ENCODE data around the gene SHROOM3. TPM values are rescaled to one million over a fixed set of nuclear protein-coding genes. Genes with fewer than 3 reads are reported as not detected.

Gene SHROOM3
- total RNA-seq, 2 experiments from 2014 or later, result not detected

DNA sequence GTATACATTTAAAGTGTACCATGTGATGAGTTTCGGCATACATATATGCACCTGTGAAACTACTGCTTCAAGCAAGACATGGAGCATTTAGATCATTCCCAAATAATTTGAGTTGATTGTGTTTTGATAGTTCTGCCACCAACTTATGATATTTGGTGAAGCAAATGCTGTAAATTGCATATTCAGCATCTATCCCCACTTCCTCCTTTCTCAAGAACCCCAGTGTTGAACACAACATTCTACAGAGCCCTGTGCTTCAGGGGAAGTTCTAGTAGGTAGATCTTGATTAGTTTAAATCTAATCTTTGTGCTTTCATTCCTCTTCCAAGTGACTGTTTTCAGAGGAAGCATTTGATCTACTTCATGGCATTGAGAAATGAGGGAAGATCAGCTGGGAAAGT is 5.4 kb upstream of the SHROOM3 start:
- POLR2A ChIA-PET, result no interaction called here
- Mint-ChIP-seq H3K4me1 (no peaks in the 10 kb centered on the region), H3K27me3 (peaks cover 23% of the 10 kb centered on the region), H3K27ac (no peak overlapping the region), H3K9me3 (no peaks in the 10 kb centered on the region), H3K36me3 (ENCODE audit: low read depth) (no peaks in the 10 kb centered on the region), H3K4me3 (no peak overlapping the region)
- CTCF ChIA-PET, result no interaction called here
- DNase-seq, result no peak

DNA sequence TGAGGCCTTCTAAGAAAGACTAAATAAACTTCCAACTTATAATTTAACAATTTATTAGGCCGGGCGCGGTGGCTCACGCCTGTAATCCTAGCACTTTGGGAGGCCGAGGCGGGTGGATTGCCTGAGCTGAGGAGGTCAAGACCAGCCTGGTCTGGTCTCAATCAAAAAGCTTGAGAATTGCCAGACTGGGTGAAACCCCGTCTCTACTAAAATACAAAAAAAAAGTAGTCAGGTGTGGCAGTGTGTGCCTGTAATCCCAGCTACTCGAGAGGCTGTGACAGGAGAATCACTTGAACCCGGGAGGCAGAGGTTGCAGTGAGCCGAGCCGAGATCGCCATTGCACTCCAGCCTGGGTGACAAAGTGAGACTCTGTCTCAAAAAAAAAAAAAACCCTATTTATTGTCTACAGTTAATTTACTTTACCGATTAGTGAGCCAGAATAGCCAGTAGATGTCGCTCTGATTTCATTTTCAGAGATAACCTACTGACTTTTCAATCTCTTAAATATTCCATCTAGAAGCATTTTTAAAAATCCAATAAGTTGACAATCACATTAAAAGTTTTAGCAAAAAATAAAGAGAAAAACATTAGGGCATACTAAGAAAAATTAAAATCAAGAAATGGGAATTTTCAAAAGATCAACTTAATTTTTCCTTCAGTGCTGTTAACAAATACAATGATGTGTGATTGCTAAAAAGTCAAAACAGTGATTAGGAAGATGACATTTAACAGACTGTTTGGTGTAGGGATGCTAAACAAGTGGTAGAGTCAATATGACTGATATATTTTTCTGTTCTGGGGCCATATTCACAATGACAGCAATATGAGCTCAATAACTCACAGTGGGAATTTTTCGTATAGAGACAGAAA is 4.3 kb upstream of the SHROOM3 start:
- peak; percentile 32 for DNase-seq
- ChIA-PET POLR2A (interaction anchor here (0.8 kb wide), 1 partner anchor 102 kb away, joined by 4 read pairs; no protein-coding TSS in a partner anchor), CTCF (interaction anchor here (0.6 to 1.4 kb wide), 3 partner anchors 13 to 152 kb away, joined by 3 to 5 read pairs (median 3); no protein-coding TSS in a partner anchor)
- Mint-ChIP-seq H3K27me3 (peaks cover 27% of the 10 kb centered on the region), H3K36me3 (ENCODE audit: low read depth) (no peaks in the 10 kb centered on the region), H3K4me3 (no peak overlapping the region), H3K9me3 (no peaks in the 10 kb centered on the region), H3K27ac (no peak overlapping the region), H3K4me1 (no peaks in the 10 kb centered on the region)

DNA sequence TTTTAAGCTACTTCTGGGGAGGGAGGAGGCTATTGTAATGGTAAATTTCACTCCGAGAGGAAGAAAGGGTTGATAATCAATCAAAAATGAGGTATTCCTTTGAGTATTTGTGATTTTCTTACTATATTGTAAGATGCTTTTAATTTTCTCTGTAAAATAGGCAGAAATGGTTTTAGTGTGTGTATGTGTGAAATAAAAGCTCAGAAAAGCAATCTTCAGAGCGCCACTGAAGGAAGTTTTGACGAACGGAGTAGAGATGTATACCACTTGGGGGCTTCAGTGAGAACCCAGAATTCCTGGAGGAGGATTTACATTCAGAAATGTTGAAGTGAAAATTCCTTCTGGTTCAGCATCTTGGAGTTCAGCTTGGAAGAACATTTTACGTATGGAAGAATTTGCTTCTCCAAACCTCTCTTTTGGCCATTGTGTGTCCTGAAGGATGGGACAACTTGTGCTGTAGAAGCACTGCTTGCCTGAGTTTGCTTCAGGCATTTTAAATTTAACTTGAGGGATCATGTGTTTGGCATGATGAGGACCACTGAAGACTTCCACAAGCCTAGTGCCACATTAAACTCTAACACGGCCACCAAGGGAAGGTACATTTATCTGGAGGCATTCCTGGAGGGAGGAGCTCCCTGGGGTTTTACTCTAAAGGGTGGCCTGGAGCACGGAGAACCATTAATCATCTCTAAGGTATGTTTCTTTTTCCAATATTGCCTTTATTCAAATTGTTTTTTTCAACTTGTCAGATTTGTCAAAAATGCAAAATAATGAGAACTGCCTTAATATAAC is 695 bp downstream of the SHROOM3 start:
- ChIA-PET CTCF (no interaction called here), POLR2A (interaction anchor here (0.9 kb wide), 1 partner anchor 68 kb away, joined by 4 read pairs; no protein-coding TSS in a partner anchor)
- Mint-ChIP-seq H3K36me3 (ENCODE audit: low read depth) (no peaks in the 10 kb centered on the region), H3K27ac (no peak overlapping the region), H3K27me3 (peaks cover 46% of the 10 kb centered on the region), H3K4me1 (no peaks in the 10 kb centered on the region), H3K9me3 (no peaks in the 10 kb centered on the region), H3K4me3 (no peak overlapping the region)
- no peak for DNase-seq

DNA sequence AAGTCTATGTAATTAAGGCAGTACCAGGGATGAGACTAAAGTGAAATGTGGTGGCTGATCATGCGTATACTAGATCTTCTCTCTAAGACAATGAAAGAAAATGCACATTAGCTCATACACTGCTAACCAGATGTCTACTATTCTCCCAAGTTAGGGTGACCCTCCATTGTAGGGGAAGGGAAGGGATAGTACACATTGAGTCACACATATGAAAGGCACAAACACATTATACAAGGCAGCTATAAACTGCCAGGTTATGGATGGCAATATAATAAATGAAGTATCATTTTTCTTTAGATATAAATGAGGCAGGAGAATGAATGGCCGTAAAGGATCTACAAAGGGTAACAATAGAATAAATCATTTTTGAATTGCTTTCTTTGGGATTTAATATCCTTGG is 4.5 kb downstream of the SHROOM3 start:
- peaks cover 35% of the 10 kb centered on the region for H3K27me3 Mint-ChIP-seq
- no peaks in the 10 kb centered on the region for H3K36me3 Mint-ChIP-seq (ENCODE audit: low read depth)
- no peak for DNase-seq
- no peak overlapping the region for H3K4me3 Mint-ChIP-seq
- no peaks in the 10 kb centered on the region for H3K9me3 Mint-ChIP-seq
- no peak overlapping the region for H3K27ac Mint-ChIP-seq
- ChIA-PET POLR2A (no interaction called here), CTCF (no interaction called here)
- no peaks in the 10 kb centered on the region for H3K4me1 Mint-ChIP-seq

DNA sequence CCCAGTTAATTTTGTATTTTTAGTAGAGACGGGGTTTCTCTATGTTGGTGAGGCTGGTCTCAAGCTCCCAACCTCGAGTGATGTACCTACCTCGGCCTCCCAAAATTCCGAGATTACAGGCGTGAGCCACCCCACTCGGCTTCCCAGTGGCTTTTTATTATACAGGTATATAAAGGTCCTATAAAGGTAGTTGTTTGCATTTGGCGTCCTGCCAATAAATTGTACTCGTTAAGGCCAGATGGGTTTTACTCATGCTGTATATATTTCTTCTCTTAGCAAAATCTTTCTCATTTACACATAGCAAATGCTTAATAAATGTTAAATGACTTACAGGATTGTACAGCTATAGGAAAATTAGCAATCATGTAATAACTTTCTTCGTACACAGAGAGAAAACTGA is 6.9 kb downstream of the SHROOM3 start:
- ChIA-PET CTCF (interaction anchor here (0.6 kb wide), 1 partner anchor 463 kb away, joined by 3 read pairs; no protein-coding TSS in a partner anchor), POLR2A (no interaction called here)
- peaks cover 16% of the 10 kb centered on the region for H3K27me3 Mint-ChIP-seq
- H3K36me3 Mint-ChIP-seq (ENCODE audit: low read depth), result no peaks in the 10 kb centered on the region
- no peak for DNase-seq
- H3K4me3 Mint-ChIP-seq, result no peak overlapping the region
- no peaks in the 10 kb centered on the region for H3K4me1 Mint-ChIP-seq
- H3K9me3 Mint-ChIP-seq, result no peaks in the 10 kb centered on the region
- no peak overlapping the region for H3K27ac Mint-ChIP-seq

DNA sequence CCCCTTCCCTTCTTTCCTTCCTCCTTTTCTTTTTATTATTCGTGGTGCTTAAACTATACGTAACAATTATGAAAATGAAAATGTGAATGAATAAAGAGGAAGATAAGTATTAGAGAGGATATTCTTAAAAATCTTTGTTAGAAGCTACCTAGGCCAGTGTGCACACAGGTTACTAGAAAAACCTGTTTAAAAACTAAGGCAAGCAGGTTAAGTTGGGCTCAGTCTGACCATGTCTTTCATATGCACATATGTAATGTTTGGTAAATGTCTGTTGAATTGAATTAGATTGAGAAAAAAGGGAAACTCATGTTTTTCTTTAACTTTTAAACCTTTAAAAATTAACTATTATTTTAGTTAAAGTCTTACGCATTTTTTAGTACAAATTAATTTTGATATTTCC is 7.8 kb downstream of the SHROOM3 start:
- ChIA-PET POLR2A (no interaction called here), CTCF (no interaction called here)
- no peak for DNase-seq
- H3K27ac Mint-ChIP-seq, result no peak overlapping the region
- no peaks in the 10 kb centered on the region for H3K4me1 Mint-ChIP-seq
- no peaks in the 10 kb centered on the region for H3K9me3 Mint-ChIP-seq
- H3K36me3 Mint-ChIP-seq (ENCODE audit: low read depth), result no peaks in the 10 kb centered on the region
- H3K27me3 Mint-ChIP-seq, result peaks cover 10% of the 10 kb centered on the region
- no peak overlapping the region for H3K4me3 Mint-ChIP-seq

DNA sequence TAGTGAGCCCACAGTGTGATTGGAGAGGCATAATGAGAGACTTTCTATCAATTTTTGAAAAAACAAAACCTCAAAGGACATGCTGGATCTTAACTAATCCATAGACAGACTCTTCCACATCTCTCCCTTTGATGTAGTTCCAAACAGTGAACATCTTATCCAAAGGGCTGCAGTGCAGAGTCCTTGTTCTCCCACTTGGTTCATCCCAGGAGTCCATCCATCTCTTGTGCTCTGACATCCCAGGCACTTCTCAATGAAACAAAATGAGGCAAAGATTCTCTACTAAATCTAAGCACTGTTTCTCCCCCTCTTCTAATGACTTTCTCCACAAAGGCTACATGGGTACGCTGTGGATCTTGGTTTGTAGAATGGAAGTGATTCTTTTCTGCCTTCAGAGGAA is 8.3 kb downstream of the SHROOM3 start:
- DNase-seq, result no peak
- Mint-ChIP-seq H3K4me3 (no peak overlapping the region), H3K9me3 (no peaks in the 10 kb centered on the region), H3K27me3 (peaks cover 9% of the 10 kb centered on the region), H3K4me1 (no peaks in the 10 kb centered on the region), H3K36me3 (ENCODE audit: low read depth) (no peaks in the 10 kb centered on the region), H3K27ac (no peak overlapping the region)
- POLR2A ChIA-PET, result no interaction called here
- CTCF ChIA-PET, result no interaction called here

DNA sequence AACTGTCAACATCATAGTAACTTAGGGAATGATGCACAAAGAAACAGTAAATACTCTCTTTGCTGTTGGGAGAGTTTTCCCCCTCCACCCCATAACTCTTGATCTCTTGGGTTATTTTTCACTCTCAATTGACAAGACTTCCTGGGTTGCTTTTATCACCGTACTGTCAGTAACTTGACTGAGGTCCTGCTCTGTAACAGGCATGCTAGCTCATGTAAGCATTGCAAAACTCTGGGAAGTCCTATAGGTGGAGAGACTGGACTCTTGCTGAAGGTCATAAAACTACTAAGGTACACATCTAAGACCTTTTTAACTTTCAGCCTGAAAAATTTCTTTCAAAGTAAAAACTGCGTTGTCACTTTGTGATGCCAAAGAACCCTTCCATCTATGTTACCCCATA is 10.9 kb downstream of the SHROOM3 start:
- POLR2A ChIA-PET, result no interaction called here
- CTCF ChIA-PET, result no interaction called here
- no peak for DNase-seq
- no peak overlapping the region for H3K27ac Mint-ChIP-seq
- H3K4me3 Mint-ChIP-seq, result no peak overlapping the region
- H3K36me3 Mint-ChIP-seq (ENCODE audit: low read depth), result no peaks in the 10 kb centered on the region
- peaks cover 8% of the 10 kb centered on the region for H3K27me3 Mint-ChIP-seq
- H3K4me1 Mint-ChIP-seq, result no peaks in the 10 kb centered on the region
- no peaks in the 10 kb centered on the region for H3K9me3 Mint-ChIP-seq

DNA sequence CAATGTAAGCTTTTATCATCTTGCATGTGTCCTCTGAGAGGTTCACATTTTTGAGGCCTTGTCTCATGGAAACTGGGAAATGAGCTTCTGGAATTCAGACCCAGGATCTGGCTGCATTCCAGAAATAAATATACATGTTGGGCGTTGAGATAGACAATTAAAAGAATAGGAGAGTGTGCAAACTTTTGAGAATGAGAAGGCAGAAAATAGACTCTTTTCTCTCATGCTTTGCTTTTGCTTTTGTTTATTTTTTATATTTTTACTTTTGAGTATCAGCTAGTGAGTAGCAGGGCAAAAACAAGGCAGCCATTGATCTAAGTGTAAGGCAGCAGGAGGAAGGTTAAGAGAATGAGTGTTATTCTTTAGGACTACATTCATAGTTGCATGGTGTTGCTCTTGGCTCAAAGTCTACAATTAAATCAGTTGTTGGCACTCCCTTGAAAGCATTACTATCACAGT is 12.4 kb downstream of the SHROOM3 start:
- peaks cover 11% of the 10 kb centered on the region for H3K27me3 Mint-ChIP-seq
- CTCF ChIA-PET, result no interaction called here
- POLR2A ChIA-PET, result no interaction called here
- no peaks in the 10 kb centered on the region for H3K9me3 Mint-ChIP-seq
- H3K36me3 Mint-ChIP-seq (ENCODE audit: low read depth), result no peaks in the 10 kb centered on the region
- no peak for DNase-seq
- no peak overlapping the region for H3K27ac Mint-ChIP-seq
- H3K4me3 Mint-ChIP-seq, result no peak overlapping the region
- H3K4me1 Mint-ChIP-seq, result no peaks in the 10 kb centered on the region

DNA sequence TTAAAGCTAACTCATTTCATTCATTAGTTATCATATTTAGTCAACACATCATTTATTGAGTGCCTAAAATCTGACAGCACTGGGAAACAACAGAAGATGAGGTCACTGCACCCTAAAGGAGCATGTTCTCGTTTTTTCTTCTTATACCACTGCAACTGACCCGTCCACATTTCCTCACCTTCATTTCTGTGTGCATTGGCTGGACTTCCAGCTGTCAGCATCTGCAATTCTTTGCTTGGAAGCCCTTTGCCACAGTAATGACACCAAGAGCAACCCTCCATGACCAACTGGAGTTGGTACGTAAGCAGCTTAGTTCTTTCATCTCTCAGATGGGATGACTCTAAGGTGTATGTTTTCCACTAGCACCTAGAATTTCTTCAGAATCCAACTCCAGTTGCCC is 13.2 kb downstream of the SHROOM3 start:
- Mint-ChIP-seq H3K9me3 (no peaks in the 10 kb centered on the region), H3K36me3 (ENCODE audit: low read depth) (no peaks in the 10 kb centered on the region), H3K4me1 (no peaks in the 10 kb centered on the region), H3K4me3 (no peak overlapping the region), H3K27me3 (peaks cover 11% of the 10 kb centered on the region), H3K27ac (no peak overlapping the region)
- no peak for DNase-seq
- POLR2A ChIA-PET, result no interaction called here
- CTCF ChIA-PET, result no interaction called here

DNA sequence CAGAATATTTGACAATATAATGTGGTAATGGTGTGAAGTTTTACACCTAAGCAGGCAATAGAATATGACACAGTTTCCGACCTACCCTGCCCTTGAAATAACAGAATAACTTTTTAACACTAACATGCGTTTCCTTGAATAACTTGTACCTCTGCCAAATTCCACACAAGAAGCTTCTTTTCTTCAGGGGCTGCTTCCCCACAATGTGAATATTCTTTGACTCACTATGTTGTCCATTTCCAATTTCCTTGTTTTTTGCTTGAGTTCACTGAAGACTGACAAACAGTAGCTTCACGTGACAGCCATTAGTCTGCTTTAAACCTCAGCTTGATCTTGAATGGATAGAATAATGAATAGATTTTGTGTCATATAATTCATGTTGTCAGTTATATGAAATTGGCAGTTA is 14.3 kb downstream of the SHROOM3 start:
- no peaks in the 10 kb centered on the region for H3K36me3 Mint-ChIP-seq (ENCODE audit: low read depth)
- ChIA-PET CTCF (no interaction called here), POLR2A (no interaction called here)
- no peaks in the 10 kb centered on the region for H3K9me3 Mint-ChIP-seq
- H3K4me1 Mint-ChIP-seq, result no peaks in the 10 kb centered on the region
- DNase-seq, result no peak
- no peak overlapping the region for H3K27ac Mint-ChIP-seq
- H3K27me3 Mint-ChIP-seq, result peaks cover 16% of the 10 kb centered on the region
- no peak overlapping the region for H3K4me3 Mint-ChIP-seq

DNA sequence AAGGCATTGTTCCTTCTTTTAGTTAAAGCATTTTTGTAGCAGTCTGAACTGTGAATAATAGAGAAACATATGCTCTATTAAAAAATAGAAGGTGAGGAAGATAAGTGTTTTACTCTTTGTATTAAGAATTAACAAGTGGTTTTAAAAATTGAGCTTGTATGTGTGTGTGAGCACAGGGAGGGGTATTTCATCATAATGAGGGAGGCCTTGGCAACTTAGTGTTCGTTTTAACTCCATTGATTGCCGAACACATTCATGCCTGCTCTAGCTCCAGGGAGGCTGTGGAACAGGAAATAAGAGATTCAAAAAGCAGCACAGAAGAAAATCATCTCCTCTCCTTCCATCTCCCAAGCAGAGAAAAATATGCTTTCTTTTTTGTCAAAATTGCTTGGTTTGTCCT is 14.8 kb downstream of the SHROOM3 start:
- ChIA-PET CTCF (no interaction called here), POLR2A (no interaction called here)
- Mint-ChIP-seq H3K27ac (no peak overlapping the region), H3K36me3 (ENCODE audit: low read depth) (no peaks in the 10 kb centered on the region), H3K27me3 (peaks cover 17% of the 10 kb centered on the region), H3K4me1 (no peaks in the 10 kb centered on the region), H3K4me3 (no peak overlapping the region), H3K9me3 (no peaks in the 10 kb centered on the region)
- DNase-seq, result no peak

DNA sequence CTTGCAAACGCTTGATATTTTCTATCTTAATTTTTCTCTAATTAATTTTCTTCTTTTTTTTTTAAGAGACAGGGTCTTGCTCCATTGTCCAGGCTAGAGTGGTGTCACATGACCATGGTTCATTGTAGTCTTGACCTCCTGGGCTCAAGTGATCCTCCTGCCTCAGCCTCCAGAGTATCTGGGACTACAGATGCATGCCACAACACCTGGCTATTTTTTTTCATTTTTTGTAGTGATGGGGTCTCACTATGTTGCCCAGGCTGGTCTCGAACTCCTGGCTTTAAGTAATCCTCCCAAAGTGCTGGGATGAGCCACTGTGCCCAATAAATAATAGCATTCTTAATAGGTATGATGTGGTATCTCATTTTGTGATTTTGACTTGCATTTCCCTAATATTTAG is 18.2 kb downstream of the SHROOM3 start:
- DNase-seq, result no peak
- CTCF ChIA-PET, result no interaction called here
- H3K36me3 Mint-ChIP-seq (ENCODE audit: low read depth), result no peaks in the 10 kb centered on the region
- no peaks in the 10 kb centered on the region for H3K9me3 Mint-ChIP-seq
- POLR2A ChIA-PET, result no interaction called here
- no peak overlapping the region for H3K27ac Mint-ChIP-seq
- peaks cover 17% of the 10 kb centered on the region for H3K27me3 Mint-ChIP-seq
- no peak overlapping the region for H3K4me3 Mint-ChIP-seq
- no peaks in the 10 kb centered on the region for H3K4me1 Mint-ChIP-seq

Measured in activated CD4-positive, alpha-beta T cell treated with anti-CD3 and anti-CD28 coated beads, Interleukin-2, amount 10 ng/mL, durations not matched to agents 7 days and 5 days (primary cell).